ENCODE measurements around the gene RABGAP1L. TPM values are rescaled to one million over a fixed set of nuclear protein-coding genes. Genes with fewer than 3 reads are reported as not detected.

Gene RABGAP1L
- total and polyA plus RNA-seq, 2 donors (not counting 3 experiments of a cell fraction or from before 2014, with no cell fraction given): 6.4 to 22.2 TPM

DNA sequence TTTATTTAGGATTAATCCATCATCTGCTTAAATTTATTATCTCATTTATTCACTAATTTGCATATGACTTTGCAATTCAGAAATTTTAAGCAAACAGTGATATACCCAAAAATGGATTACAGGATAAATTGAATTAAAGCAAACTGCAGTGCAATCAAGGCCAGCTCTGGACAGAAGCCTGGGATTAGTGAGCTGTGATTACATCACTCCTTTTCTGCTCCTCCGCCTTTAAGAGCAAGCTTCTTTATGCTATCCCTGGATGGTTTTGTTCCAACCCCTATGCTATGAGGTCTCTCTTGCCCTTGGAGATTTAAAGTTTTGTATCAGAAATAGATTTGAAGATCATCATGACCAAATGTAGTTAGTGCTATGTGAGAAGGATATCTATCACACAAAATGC, 321.0 kb downstream of the RABGAP1L start:
- H3K9me3 ChIP-seq (replicated peaks; ENCODE audit: control insufficient read depth, insufficient read depth, low read length): no peaks in the 10 kb centered on the region
- BruUV-seq (replicated peaks): no TSS peak
- H2AFZ ChIP-seq (ENCODE audit: low read depth, low read length): no peak overlapping the region
- H3K27ac ChIP-seq (ENCODE audit: insufficient read depth, low read depth, low read length): no peak overlapping the region
- no peaks in the 10 kb centered on the region for H4K20me1 ChIP-seq (replicated peaks; ENCODE audit: control insufficient read depth, extremely low read depth, insufficient read depth, low read length)
- no peaks in the 10 kb centered on the region for H3K36me3 ChIP-seq (ENCODE audit: control insufficient read depth in 2 of 2, extremely low read depth in 1 of 2, insufficient read depth in 2 of 2, low read length in 2 of 2)
- no peaks in the 10 kb centered on the region for H3K27me3 ChIP-seq (ENCODE audit: control insufficient read depth in 2 of 2, insufficient read depth in 2 of 2, low read length in 2 of 2)
- H3K4me2 ChIP-seq (ENCODE audit: insufficient read depth, low read length): no peak overlapping the region
- no peak for TF ChIP-seq GATA2 (IDR thresholded peaks at IDR 0.05; ENCODE audit: insufficient read depth, insufficient read length, low read depth, low read length)
- no peak for DNase-seq (ENCODE audit: low read depth, low spot score)
- no peaks in the 10 kb centered on the region for H3K4me1 ChIP-seq (ENCODE audit: control insufficient read depth, extremely low read depth, insufficient read depth, low read length)
- CTCF ChIA-PET: interaction anchor here (1.1 kb wide), 1 partner anchor 13 kb away, joined by 3 read pairs; no protein-coding TSS in a partner anchor
- FAIRE-seq: no peak
- H3K79me2 ChIP-seq (ENCODE audit: control insufficient read depth, insufficient read depth, low read length): no peaks in the 10 kb centered on the region
- POLR2A ChIA-PET: no interaction called here
- no peaks in the 10 kb centered on the region for H3K9me1 ChIP-seq (replicated peaks; ENCODE audit: control insufficient read depth, extremely low read depth, insufficient read depth, low read length)
- dilution Hi-C loops (cut with MboI; ENCODE audit: extremely low pct_ligation_motif_present, low sequenced_read_pairs) (no loop called here), intact Hi-C loops (cut with micrococcal nuclease) (no loop called here)
- H3K9ac ChIP-seq (replicated peaks; ENCODE audit: extremely low read depth, insufficient read depth, low read length): no peak overlapping the region
- H3K4me3 ChIP-seq (replicated peaks in 1 of 3; ENCODE audit: insufficient read depth in 1 of 3, low read depth in 1 of 3, low read length in 3 of 3): no peak overlapping the region

GRCh38 chr1:174491606-174492005, 332.3 kb downstream of the RABGAP1L start:
- H3K4me3 ChIP-seq (replicated peaks in 1 of 3; ENCODE audit: insufficient read depth in 1 of 3, low read depth in 1 of 3, low read length in 3 of 3): no peak overlapping the region
- no peaks in the 10 kb centered on the region for H3K9me3 ChIP-seq (replicated peaks; ENCODE audit: control insufficient read depth, insufficient read depth, low read length)
- no peaks in the 10 kb centered on the region for H3K4me1 ChIP-seq (ENCODE audit: control insufficient read depth, extremely low read depth, insufficient read depth, low read length)
- H3K79me2 ChIP-seq (ENCODE audit: control insufficient read depth, insufficient read depth, low read length): no peaks in the 10 kb centered on the region
- H4K20me1 ChIP-seq (replicated peaks; ENCODE audit: control insufficient read depth, extremely low read depth, insufficient read depth, low read length): no peaks in the 10 kb centered on the region
- POLR2A ChIA-PET: no interaction called here
- no peak for TF ChIP-seq EZH2 (IDR thresholded peaks at IDR 0.05; ENCODE audit: borderline replicate concordance, low read depth, low read length, severe bottlenecking)
- H2AFZ ChIP-seq (ENCODE audit: low read depth, low read length): no peak overlapping the region
- CTCF ChIA-PET: no interaction called here
- FAIRE-seq: no peak
- intact Hi-C loops (cut with micrococcal nuclease): no loop called here
- BruUV-seq (replicated peaks): no TSS peak
- dilution Hi-C loops (cut with MboI; ENCODE audit: extremely low pct_ligation_motif_present, low sequenced_read_pairs): no loop called here
- H3K36me3 ChIP-seq (ENCODE audit: control insufficient read depth in 2 of 2, extremely low read depth in 1 of 2, insufficient read depth in 2 of 2, low read length in 2 of 2): no peaks in the 10 kb centered on the region
- H3K9ac ChIP-seq (replicated peaks; ENCODE audit: extremely low read depth, insufficient read depth, low read length): no peak overlapping the region
- H3K9me1 ChIP-seq (replicated peaks; ENCODE audit: control insufficient read depth, extremely low read depth, insufficient read depth, low read length): no peaks in the 10 kb centered on the region
- no peak overlapping the region for H3K27ac ChIP-seq (ENCODE audit: insufficient read depth, low read depth, low read length)
- H3K4me2 ChIP-seq (ENCODE audit: insufficient read depth, low read length): no peak overlapping the region
- no peak for DNase-seq (ENCODE audit: low read depth, low spot score)
- H3K27me3 ChIP-seq (ENCODE audit: control insufficient read depth in 2 of 2, insufficient read depth in 2 of 2, low read length in 2 of 2): no peaks in the 10 kb centered on the region

All from endothelial cell of umbilical vein (primary cell).